ENCODE data around the gene RGS5.

DNA sequence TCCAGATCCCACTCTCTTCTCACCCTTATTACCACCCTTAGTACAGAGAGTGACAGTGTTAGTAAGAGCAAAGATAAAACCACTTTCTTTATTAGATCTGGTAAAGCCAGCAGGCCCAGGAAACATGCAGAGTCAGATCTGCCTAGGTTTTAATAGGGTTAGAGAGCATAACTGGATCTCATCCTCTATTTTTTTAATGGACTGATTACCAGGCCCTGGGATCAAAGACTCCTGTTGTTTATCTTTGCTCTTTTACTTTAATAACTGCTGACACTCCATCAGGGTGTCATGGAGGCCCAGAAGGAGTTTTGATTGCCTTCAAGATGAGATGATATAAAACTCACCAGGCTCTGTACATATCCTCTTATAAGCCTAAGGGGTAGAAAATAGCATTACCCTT lies 45.3 kb upstream of the RGS5 start:
- TF ChIP-seq, protein P1, sequence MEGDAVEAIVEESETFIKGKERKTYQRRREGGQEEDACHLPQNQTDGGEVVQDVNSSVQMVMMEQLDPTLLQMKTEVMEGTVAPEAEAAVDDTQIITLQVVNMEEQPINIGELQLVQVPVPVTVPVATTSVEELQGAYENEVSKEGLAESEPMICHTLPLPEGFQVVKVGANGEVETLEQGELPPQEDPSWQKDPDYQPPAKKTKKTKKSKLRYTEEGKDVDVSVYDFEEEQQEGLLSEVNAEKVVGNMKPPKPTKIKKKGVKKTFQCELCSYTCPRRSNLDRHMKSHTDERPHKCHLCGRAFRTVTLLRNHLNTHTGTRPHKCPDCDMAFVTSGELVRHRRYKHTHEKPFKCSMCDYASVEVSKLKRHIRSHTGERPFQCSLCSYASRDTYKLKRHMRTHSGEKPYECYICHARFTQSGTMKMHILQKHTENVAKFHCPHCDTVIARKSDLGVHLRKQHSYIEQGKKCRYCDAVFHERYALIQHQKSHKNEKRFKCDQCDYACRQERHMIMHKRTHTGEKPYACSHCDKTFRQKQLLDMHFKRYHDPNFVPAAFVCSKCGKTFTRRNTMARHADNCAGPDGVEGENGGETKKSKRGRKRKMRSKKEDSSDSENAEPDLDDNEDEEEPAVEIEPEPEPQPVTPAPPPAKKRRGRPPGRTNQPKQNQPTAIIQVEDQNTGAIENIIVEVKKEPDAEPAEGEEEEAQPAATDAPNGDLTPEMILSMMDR (IDR thresholded peaks at IDR 0.05; ENCODE audit: insufficient read depth, low read length, poor library complexity, severe bottlenecking): no peak
- no peak for TF ChIP-seq EZH2phosphoT487 (conservative IDR thresholded peaks at IDR 0.05; ENCODE audit: low read length)

Measured in SU-DHL-6 (cell line).